Left forelimb (tissue), 1 donor: ENCODE data around the gene SLC25A51.

Experiments used
- DNase-seq: peaks from one replicate; pipeline ENCODE4 v3.0.0-alpha.2; 2018; ENCODE audit warnings: low spot score

The SLC25A51 gene

DNA sequence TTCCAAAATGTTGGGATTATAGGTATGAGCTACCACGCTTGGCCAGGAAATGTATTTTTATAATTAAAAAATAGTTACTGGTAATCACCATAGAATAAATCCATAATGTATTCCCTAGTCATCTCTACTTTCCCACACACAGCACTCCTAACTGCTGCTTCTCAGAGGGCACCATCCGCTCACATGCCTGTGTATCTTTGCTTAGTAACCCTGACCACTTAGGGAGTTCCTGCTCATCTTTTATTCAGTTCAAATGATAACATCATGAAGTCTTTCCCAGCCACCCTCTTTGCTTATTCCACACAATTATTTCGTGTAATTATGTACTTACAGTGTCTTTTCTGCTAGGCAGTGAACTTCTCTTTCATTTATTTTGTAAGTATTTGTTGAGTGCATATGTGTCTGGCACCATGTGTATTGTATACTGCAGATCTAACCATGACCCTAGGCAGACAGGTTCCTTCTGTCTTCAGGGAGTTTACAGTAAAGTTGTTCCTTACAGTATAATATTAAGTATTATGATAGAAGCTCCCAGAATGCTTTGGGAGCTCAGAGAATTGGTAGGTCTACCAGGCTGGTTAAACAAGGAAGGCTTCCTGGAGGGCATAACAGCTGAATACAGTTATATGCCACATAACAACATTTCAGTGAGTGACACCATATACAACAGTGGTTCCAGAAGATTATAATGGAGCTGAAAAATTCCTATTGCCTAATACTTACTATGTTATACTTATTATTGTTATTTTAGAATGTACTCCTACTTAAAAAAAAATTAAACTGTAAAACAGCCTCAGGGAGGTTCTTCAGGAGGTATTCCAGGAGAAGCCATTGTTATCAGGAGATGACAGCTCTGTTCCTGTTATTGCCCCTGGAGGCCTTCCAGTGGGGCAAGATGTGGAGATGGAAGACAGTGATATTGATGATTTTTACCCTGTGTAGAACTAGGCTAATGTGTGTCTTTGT is 64.1 kb downstream of the SLC25A51 start:
- DNase-seq: no peak
